GM12865 (cell line): ENCODE measurements around the gene TBX22.

Source experiments
- DNase-seq: peaks from one replicate; pipeline ENCODE4 v3.0.0; 2010; ENCODE audit warnings: low read depth
- H3K4me3 ChIP-seq: 2 replicates; pipeline ENCODE4 v1.5.1; 2011; ENCODE audit warnings: mild to moderate bottlenecking, low read depth, low read length, control low read depth
- CTCF ChIP-seq: IDR thresholded peaks from 2 replicates; pipeline ENCODE4 v1.5.1; 2011; ENCODE audit warnings: low read length, control low read depth, low read depth, inconsistent platforms; ENCODE audit not compliant: insufficient read depth; ENCODE audit errors: missing control alignments

Gene TBX22

GRCh38 chrX:80014141-80014940, at the start of gene TBX22:
TSS of gene TBX22 (plus strand) at chrX:80014753. CDS start at chrX:80022270, 7,517 bp downstream.
- DNase-seq, result no peak
- no peak for TF ChIP-seq CTCF
- no peak within 1 kb of the TSS for H3K4me3 ChIP-seq

GRCh38 chrX:79975605-79976004, 38.9 kb upstream of the TBX22 start:
- DNase-seq, result no peak
- TF ChIP-seq CTCF, result no peak
- no peak overlapping the region for H3K4me3 ChIP-seq

GRCh38 chrX:80004458-80004857, 10.1 kb upstream of the TBX22 start:
- no peak for DNase-seq
- no peak for TF ChIP-seq CTCF
- H3K4me3 ChIP-seq, result no peak overlapping the region

- DNase-seq, result no peak
- TF ChIP-seq CTCF, result no peak
These were observed 3.0 kb upstream of the TBX22 start for GRCh38 chrX:80011522-80011921.

GRCh38 chrX:80016182-80016581, 1.6 kb downstream of the TBX22 start:
- TF ChIP-seq CTCF, result no peak
- no peak overlapping the region for H3K4me3 ChIP-seq
- DNase-seq, result no peak

More at GRCh38 chrX:80011522-80011921, 3.0 kb upstream of the TBX22 start:
- no peak overlapping the region for H3K4me3 ChIP-seq

GRCh38 chrX:80021621-80022020, 7.1 kb downstream of the TBX22 start:
- no peak overlapping the region for H3K4me3 ChIP-seq
- no peak for TF ChIP-seq CTCF
- DNase-seq, result no peak
